IMR-90 (cell line): ENCODE data around the gene ALKBH5. TPM values are rescaled to one million over a fixed set of nuclear protein-coding genes. Genes with fewer than 3 reads are reported as not detected.

ENCODE experiments used
- ATAC-seq: fragments of 200-7000 bp; cut with Tn5 transposase; 2 replicates; pipeline ENCODE4 v1.9.1; 2020; ENCODE audit warnings: low read depth, mild to moderate bottlenecking, moderate library complexity
- BruUV-seq: library from RNA; stranded (reverse); fragments of 400-500 nt; replicated peaks from 2 replicates; lab custom pipeline; 2021; lab: Mats Ljungman, UMichigan
- CTCF ChIA-PET: fragments of 300-600 bp; formaldehyde crosslinking; extraction: SDS; loops from one replicate; lab custom pipeline; 2021; ENCODE audit warnings: antibody characterized with exemption; lab: Yijun Ruan, JAX
- POLR2A ChIA-PET: fragments of 300-600 bp; sonication (Branson Sonifier 250); formaldehyde crosslinking; loops from one replicate; lab custom pipeline; 2022; ENCODE audit warnings: antibody characterized with exemption; ENCODE audit not compliant: unreplicated experiment; lab: Charles Lee
- DNase-seq: peaks from one replicate; pipeline ENCODE4 v3.0.0; 2013
- H2AFZ ChIP-seq: replicated peaks from 2 replicates; pipeline ENCODE3; 2013; ENCODE audit warnings: low read length, mild to moderate bottlenecking; ENCODE audit not compliant: poor library complexity
- H2AK5ac ChIP-seq: 2 replicates; pipeline ENCODE4 v1.6.1; 2013; ENCODE audit warnings: low read depth, low read length, inconsistent platforms
- H2AK9ac ChIP-seq: replicated peaks from 2 replicates; pipeline ENCODE3; 2013; ENCODE audit warnings: mild to moderate bottlenecking, low read depth, low read length, moderate library complexity; ENCODE audit not compliant: poor library complexity
- H2BK120ac ChIP-seq: 2 replicates; pipeline ENCODE4 v1.6.1; 2013; ENCODE audit warnings: low read depth, low read length, inconsistent platforms
- H2BK15ac ChIP-seq: 3 replicates; pipeline ENCODE4 v1.6.1; 2013; ENCODE audit warnings: low read depth, low read length, inconsistent platforms
- H2BK20ac ChIP-seq: 2 replicates; pipeline ENCODE4 v1.6.1; 2013; ENCODE audit warnings: low read depth, mild to moderate bottlenecking, inconsistent platforms, low read length, moderate library complexity
- H2BK5ac ChIP-seq: 2 replicates; pipeline ENCODE4 v1.6.1; 2013; ENCODE audit warnings: mild to moderate bottlenecking, low read depth, low read length, inconsistent platforms; ENCODE audit not compliant: poor library complexity, severe bottlenecking
- H3K14ac ChIP-seq: replicated peaks from 2 replicates; pipeline ENCODE4 v1.6.1; 2013; ENCODE audit warnings: low read depth, low read length, inconsistent platforms
- H3K18ac ChIP-seq: 2 replicates; pipeline ENCODE4 v1.6.1; 2013; ENCODE audit warnings: low read depth, low read length, control low read depth
- H3K23ac ChIP-seq: 2 replicates; pipeline ENCODE4 v1.6.1; 2013; ENCODE audit warnings: low read depth, low read length, inconsistent platforms
- H3K27ac ChIP-seq: 2 replicates; pipeline ENCODE4 v1.5.1; 2013; ENCODE audit warnings: mild to moderate bottlenecking, control low read depth, low read length; ENCODE audit not compliant: insufficient read depth
- H3K27me3 ChIP-seq: 2 replicates; pipeline ENCODE4 v1.6.1; 2013; ENCODE audit warnings: low read length; ENCODE audit not compliant: control insufficient read depth, insufficient read depth
- H3K36me3 ChIP-seq: 2 replicates; pipeline ENCODE4 v1.6.1; 2013; ENCODE audit warnings: low read length, mixed read lengths; ENCODE audit not compliant: control insufficient read depth, insufficient read depth
- H3K4ac ChIP-seq: 2 replicates; pipeline ENCODE4 v1.6.1; 2013; ENCODE audit warnings: low read depth, low read length, inconsistent platforms
- H3K4me1 ChIP-seq: 2 replicates; pipeline ENCODE4 v1.6.1; 2013; ENCODE audit warnings: low read length, mixed read lengths; ENCODE audit not compliant: control insufficient read depth, insufficient read depth
- H3K4me2 ChIP-seq: 2 replicates; pipeline ENCODE4 v1.6.1; 2013; ENCODE audit warnings: low read depth, mild to moderate bottlenecking, control low read depth, low read length, moderate library complexity
- H3K4me3 ChIP-seq: 2 replicates; pipeline ENCODE4 v1.5.1; 2013; ENCODE audit warnings: low read depth, mild to moderate bottlenecking, control low read depth, low read length, moderate library complexity; ENCODE audit not compliant: insufficient read depth
- H3K56ac ChIP-seq: 2 replicates; pipeline ENCODE4 v1.6.1; 2013; ENCODE audit warnings: low read length, inconsistent platforms; ENCODE audit not compliant: insufficient read depth; ENCODE audit errors: extremely low read depth
- H3K79me1 ChIP-seq, 2 experiments: 2 replicates each; pipeline ENCODE4 v1.6.1; 2013; ENCODE audit warnings: low read length in 2 of 2, inconsistent platforms in 1 of 2, low read depth in 1 of 2
- H3K9ac ChIP-seq: 2 replicates; pipeline ENCODE4 v1.6.1; 2013; ENCODE audit warnings: low read depth, low read length, control low read depth
- H3K9me1 ChIP-seq: 2 replicates; pipeline ENCODE4 v1.6.1; 2013; ENCODE audit warnings: low read length, inconsistent platforms; ENCODE audit not compliant: insufficient read depth
- H3K9me3 ChIP-seq: 2 replicates; pipeline ENCODE4 v1.6.1; 2013; ENCODE audit warnings: low read length; ENCODE audit not compliant: control insufficient read depth, insufficient read depth
- H4K20me1 ChIP-seq: 2 replicates; pipeline ENCODE4 v1.6.1; 2013; ENCODE audit warnings: low read length, inconsistent platforms; ENCODE audit not compliant: insufficient read depth
- H4K5ac ChIP-seq: 2 replicates; pipeline ENCODE4 v1.6.1; 2013; ENCODE audit warnings: mild to moderate bottlenecking, low read depth, low read length, control low read depth
- H4K8ac ChIP-seq, 2 experiments: 2 replicates each; pipeline ENCODE4 v1.6.1; 2013; ENCODE audit warnings: low read depth in 2 of 2, low read length in 2 of 2, control low read depth in 1 of 2, inconsistent platforms in 1 of 2
- H4K91ac ChIP-seq: 2 replicates; pipeline ENCODE4 v1.6.1; 2013; ENCODE audit warnings: low read depth, low read length, inconsistent platforms; ENCODE audit not compliant: insufficient read depth
- CEBPB ChIP-seq: IDR thresholded peaks from 2 replicates; pipeline ENCODE4 v1.6.1; 2012; ENCODE audit warnings: low read depth, low read length, improper control_type of control experiment
- ELK1 ChIP-seq: fragments of 150-350 bp; IDR thresholded peaks from 2 replicates; pipeline ENCODE4 v1.6.1; 2016; ENCODE audit warnings: low read depth, mild to moderate bottlenecking, low read length, moderate library complexity, borderline replicate concordance
- FOS ChIP-seq: fragments of 150-350 bp; IDR thresholded peaks from 2 replicates; pipeline ENCODE4 v1.6.1; 2016; ENCODE audit warnings: low read depth, low read length
- MXI1 ChIP-seq: IDR thresholded peaks from 2 replicates; pipeline ENCODE4 v1.6.1; 2012; ENCODE audit warnings: low read depth, mild to moderate bottlenecking, low read length, moderate library complexity, borderline replicate concordance
- NFE2L2 ChIP-seq: fragments of 150-350 bp; IDR thresholded peaks from 2 replicates; pipeline ENCODE4 v1.6.1; 2016; ENCODE audit warnings: low read depth, mild to moderate bottlenecking, low read length
- POLR2A ChIP-seq: IDR thresholded peaks from 2 replicates; pipeline ENCODE4 v1.6.1; 2012; ENCODE audit warnings: mild to moderate bottlenecking, low read depth, low read length
- RAD21 ChIP-seq: IDR thresholded peaks from 2 replicates; pipeline ENCODE4 v1.6.1; 2012; ENCODE audit warnings: low read length, improper control_type of control experiment
- RCOR1 ChIP-seq: IDR thresholded peaks from 2 replicates; pipeline ENCODE4 v1.6.1; 2012; ENCODE audit warnings: mild to moderate bottlenecking, low read length, improper control_type of control experiment; ENCODE audit not compliant: insufficient replicate concordance
- SMC3 ChIP-seq: fragments of 150-350 bp; IDR thresholded peaks from 2 replicates; pipeline ENCODE4 v1.6.1; 2016; ENCODE audit warnings: low read depth, mild to moderate bottlenecking, antibody characterized with exemption, low read length, moderate library complexity
- WGBS, 2 experiments: methylation state at CpG; one replicate each; pipeline versions ENCODE4 v1.1.5 to v1.1.7; 2013; ENCODE audit warnings: missing lambda C conversion rate in 2 of 2; ENCODE audit not compliant: insufficient read length in 1 of 2; ENCODE audit errors: extremely low coverage in 2 of 2; 5-methylcytosine and 5-hydroxymethylcytosine counted together
- dilution Hi-C: fragments of 300-500 bp; cut with HindIII; formaldehyde crosslinking; loops from one replicate; pipeline ENCODE4 v1.14.3; 2018; ENCODE audit warnings: low sequenced_read_pairs; ENCODE audit not compliant: unreplicated experiment
- in situ Hi-C: fragments of 300-500 bp; cut with MboI; formaldehyde crosslinking; loops from 3 replicates; pipeline ENCODE4 v1.14.3; 2019; ENCODE audit warnings: low sequenced_read_pairs, inconsistent platforms, mixed read lengths
- intact Hi-C: fragments of 100-400 bp; cut with micrococcal nuclease; formaldehyde crosslinking; loops from 2 replicates; pipeline ENCODE4 v1.10.0; 2022
- polyA plus RNA-seq, 3 experiments: library from polyadenylated mRNA; depleted of rRNA; stranded (reverse); fragments of >200 nt; gene quantifications; 2 replicates each; pipeline ENCODE4 v1.2.3, GENCODE V29; 2012; ENCODE audit warnings: low replicate concordance in 1 of 3
- total RNA-seq: library from RNA; depleted of rRNA; stranded (reverse); fragments of >200 nt; gene quantifications from 2 replicates; pipeline ENCODE4 v1.2.3, GENCODE V29; 2012
- TF ChIP-seq, protein P1 (sequence below): conservative IDR thresholded peaks from 2 replicates; pipeline ENCODE4 v1.5.1; 2012; ENCODE audit warnings: mild to moderate bottlenecking, low read depth, low read length, improper control_type of control experiment

Gene ALKBH5
- total and polyA plus RNA-seq, 2 of the 4 experiments (the other 2 are of a cell fraction) = 57.6 to 79.6 TPM

GRCh38 chr17:18176176-18176575 is 7.5 kb upstream of the ALKBH5 start:
- ChIA-PET POLR2A (no interaction called here), CTCF (no interaction called here)
- intact Hi-C loops = no loop called here
- no peak overlapping the region for H4K5ac ChIP-seq
- H3K4me1 ChIP-seq = peaks cover 9% of the 10 kb centered on the region
- no peak overlapping the region for H3K27ac ChIP-seq
- 71% methylated on average over 4 of the region's 7 CpGs; no CpG with 5 or more reads in 1 of the 2 experiments for WGBS, 2 experiments
- no peak overlapping the region for H2BK5ac ChIP-seq
- peaks cover 4% of the 10 kb centered on the region for H3K9me1 ChIP-seq
- peaks cover under 1% of the 10 kb centered on the region; the same call in 1 of the 2 replicates for H3K27me3 ChIP-seq
- H2BK20ac ChIP-seq = no peak overlapping the region
- H3K4ac ChIP-seq = no peak overlapping the region
- no peak overlapping the region for H3K56ac ChIP-seq
- DNase-seq (no peak), ATAC-seq (no peak)
- H3K9ac ChIP-seq = no peak overlapping the region
- H3K36me3 ChIP-seq = no peaks in the 10 kb centered on the region
- no peak overlapping the region for H3K23ac ChIP-seq
- H2BK120ac ChIP-seq = no peak overlapping the region
- in situ Hi-C loops = no loop called here
- TF ChIP-seq CEBPB (no peak), SMC3 (no peak), RCOR1 (no peak), NFE2L2 (no peak), MXI1 (no peak), ELK1 (no peak), RAD21 (no peak), FOS (no peak), POLR2A (no peak)
- TF ChIP-seq, protein P1, sequence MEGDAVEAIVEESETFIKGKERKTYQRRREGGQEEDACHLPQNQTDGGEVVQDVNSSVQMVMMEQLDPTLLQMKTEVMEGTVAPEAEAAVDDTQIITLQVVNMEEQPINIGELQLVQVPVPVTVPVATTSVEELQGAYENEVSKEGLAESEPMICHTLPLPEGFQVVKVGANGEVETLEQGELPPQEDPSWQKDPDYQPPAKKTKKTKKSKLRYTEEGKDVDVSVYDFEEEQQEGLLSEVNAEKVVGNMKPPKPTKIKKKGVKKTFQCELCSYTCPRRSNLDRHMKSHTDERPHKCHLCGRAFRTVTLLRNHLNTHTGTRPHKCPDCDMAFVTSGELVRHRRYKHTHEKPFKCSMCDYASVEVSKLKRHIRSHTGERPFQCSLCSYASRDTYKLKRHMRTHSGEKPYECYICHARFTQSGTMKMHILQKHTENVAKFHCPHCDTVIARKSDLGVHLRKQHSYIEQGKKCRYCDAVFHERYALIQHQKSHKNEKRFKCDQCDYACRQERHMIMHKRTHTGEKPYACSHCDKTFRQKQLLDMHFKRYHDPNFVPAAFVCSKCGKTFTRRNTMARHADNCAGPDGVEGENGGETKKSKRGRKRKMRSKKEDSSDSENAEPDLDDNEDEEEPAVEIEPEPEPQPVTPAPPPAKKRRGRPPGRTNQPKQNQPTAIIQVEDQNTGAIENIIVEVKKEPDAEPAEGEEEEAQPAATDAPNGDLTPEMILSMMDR = no peak
- H4K8ac ChIP-seq = no peak overlapping the region
- H3K79me1 ChIP-seq = no peaks in the 10 kb centered on the region
- H2AFZ ChIP-seq = no peak overlapping the region
- H4K91ac ChIP-seq = no peak overlapping the region
- no peak overlapping the region for H3K18ac ChIP-seq
- no peak overlapping the region for H3K4me3 ChIP-seq
- no peak overlapping the region for H2AK5ac ChIP-seq
- no peak overlapping the region for H2AK9ac ChIP-seq
- no peak overlapping the region for H2BK15ac ChIP-seq
- BruUV-seq = no TSS peak
- no peaks in the 10 kb centered on the region for H4K20me1 ChIP-seq
- no peaks in the 10 kb centered on the region for H3K9me3 ChIP-seq
- no peak overlapping the region for H3K4me2 ChIP-seq
- no peak overlapping the region; the same call in 1 of the 2 replicates for H3K14ac ChIP-seq
- dilution Hi-C loops = no loop called here
